Glutamatergic neuron (in vitro differentiated cells): ENCODE data around the gene CDC42BPA. TPM values are rescaled to one million over a fixed set of nuclear protein-coding genes. Genes with fewer than 3 reads are reported as not detected.

ENCODE experiments used
- DNase-seq: peaks from one replicate; pipeline ENCODE4 v3.0.0; 2022
- H3K27ac Mint-ChIP-seq: one replicate; pipeline ENCODE4 v1.8.0; 2020; ENCODE audit warnings: mild to moderate bottlenecking, mixed read lengths, inconsistent platforms; ENCODE audit not compliant: unreplicated experiment
- H3K27me3 Mint-ChIP-seq: one replicate; pipeline ENCODE4 v1.8.0; 2020; ENCODE audit warnings: mild to moderate bottlenecking, moderate library complexity, mixed read lengths, inconsistent platforms; ENCODE audit not compliant: unreplicated experiment
- H3K36me3 Mint-ChIP-seq: one replicate; pipeline ENCODE4 v1.8.0; 2020; ENCODE audit warnings: mild to moderate bottlenecking, mixed read lengths, inconsistent platforms; ENCODE audit not compliant: unreplicated experiment
- H3K4me1 Mint-ChIP-seq: one replicate; pipeline ENCODE4 v1.8.0; 2020; ENCODE audit warnings: mild to moderate bottlenecking, low read depth, mixed read lengths, inconsistent platforms; ENCODE audit not compliant: unreplicated experiment
- H3K4me3 Mint-ChIP-seq: one replicate; pipeline ENCODE4 v1.8.0; 2020; ENCODE audit warnings: mild to moderate bottlenecking, mixed read lengths, inconsistent platforms; ENCODE audit not compliant: unreplicated experiment
- H3K9me3 Mint-ChIP-seq: one replicate; pipeline ENCODE4 v1.8.0; 2020; ENCODE audit warnings: mild to moderate bottlenecking, moderate library complexity, mixed read lengths, inconsistent platforms; ENCODE audit not compliant: unreplicated experiment
- CTCF ChIP-seq: fragments of 200-600 bp; sonication (generic); IDR thresholded peaks from one replicate; pipeline ENCODE4 v1.5.0; 2021; ENCODE audit not compliant: partially characterized antibody, unreplicated experiment
- total RNA-seq: library from RNA; stranded (reverse); fragmentation: NEBNext Ultra II Directional; extraction: Animal tissue kit (Norgen Biotek cat#: 25700); gene quantifications from one replicate; pipeline ENCODE4 v1.2.1, GENCODE V29; 2021; ENCODE audit not compliant: unreplicated experiment

The CDC42BPA gene
- total RNA-seq, 1 donor from 2014 or later: 66.0 TPM

GRCh38 chr1:227261501-227261900 lies 56.8 kb downstream of the CDC42BPA start:
- H3K36me3 Mint-ChIP-seq: no peaks in the 10 kb centered on the region
- peaks cover 3% of the 10 kb centered on the region for H3K4me1 Mint-ChIP-seq
- H3K9me3 Mint-ChIP-seq: no peaks in the 10 kb centered on the region
- no peak for TF ChIP-seq CTCF
- DNase-seq: no peak
- H3K4me3 Mint-ChIP-seq: no peak overlapping the region
- H3K27me3 Mint-ChIP-seq: no peaks in the 10 kb centered on the region
- no peak overlapping the region for H3K27ac Mint-ChIP-seq

GRCh38 chr1:227260433-227260832 lies 57.9 kb downstream of the CDC42BPA start:
- Mint-ChIP-seq H3K27me3 (peaks cover 2% of the 10 kb centered on the region), H3K36me3 (no peaks in the 10 kb centered on the region), H3K4me1 (peaks cover 3% of the 10 kb centered on the region), H3K27ac (no peak overlapping the region), H3K4me3 (no peak overlapping the region), H3K9me3 (no peaks in the 10 kb centered on the region)
- DNase-seq: no peak
- TF ChIP-seq CTCF: no peak

- no peak for TF ChIP-seq CTCF
- Mint-ChIP-seq H3K9me3 (no peaks in the 10 kb centered on the region), H3K36me3 (peaks cover 2% of the 10 kb centered on the region), H3K27ac (no peak overlapping the region), H3K4me3 (no peak overlapping the region), H3K27me3 (peaks cover 2% of the 10 kb centered on the region), H3K4me1 (peaks cover 5% of the 10 kb centered on the region)
- no peak for DNase-seq
Measured at GRCh38 chr1:227257964-227258363, 60.3 kb downstream of the CDC42BPA start.

- H3K27me3 Mint-ChIP-seq: peaks cover 2% of the 10 kb centered on the region
- H3K27ac Mint-ChIP-seq: no peak overlapping the region
- H3K4me1 Mint-ChIP-seq: peaks cover 5% of the 10 kb centered on the region
Measured at GRCh38 chr1:227255086-227255732, 63.1 kb downstream of the CDC42BPA start.

More at GRCh38 chr1:227255086-227255732, 63.1 kb downstream of the CDC42BPA start:
- TF ChIP-seq CTCF: no peak
- DNase-seq: no peak
- H3K9me3 Mint-ChIP-seq: no peaks in the 10 kb centered on the region
- H3K36me3 Mint-ChIP-seq: peaks cover 3% of the 10 kb centered on the region
- H3K4me3 Mint-ChIP-seq: no peak overlapping the region
